GM18507 (cell line): ENCODE data around the gene WDR7.

ENCODE experiments used
- DNase-seq: peaks from one replicate; pipeline ENCODE4 v3.0.0; 2011; ENCODE audit warnings: low read depth; ENCODE audit not compliant: insufficient read length; ENCODE audit errors: extremely low spot score
- FAIRE-seq: peaks from 2 replicates; lab custom pipeline; 2011; peaks lifted over from hg19 to GRCh38; lab: Jason Lieb, UNC

Gene WDR7

DNA sequence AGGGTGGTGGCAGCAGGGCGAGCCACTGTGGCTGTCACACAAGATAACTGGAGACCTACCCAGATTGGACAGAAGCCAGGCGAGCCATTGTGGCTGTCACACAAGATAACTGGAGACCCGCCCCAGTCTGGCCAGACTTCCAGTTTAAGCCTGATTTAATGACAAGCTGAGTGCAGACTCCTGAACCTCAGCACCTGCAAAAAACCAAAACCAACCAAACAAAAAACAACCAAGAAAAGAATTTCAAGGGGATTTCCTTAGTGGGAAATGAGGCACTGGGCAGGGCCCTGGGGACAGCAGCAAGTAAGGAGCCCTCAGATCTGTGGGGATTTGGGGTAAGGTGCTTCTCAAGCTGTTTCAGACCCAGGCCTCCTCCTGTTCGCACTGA, 400.5 kb downstream of the WDR7 start:
- DNase-seq (no peak), FAIRE-seq (peak; percentile 82)

DNA sequence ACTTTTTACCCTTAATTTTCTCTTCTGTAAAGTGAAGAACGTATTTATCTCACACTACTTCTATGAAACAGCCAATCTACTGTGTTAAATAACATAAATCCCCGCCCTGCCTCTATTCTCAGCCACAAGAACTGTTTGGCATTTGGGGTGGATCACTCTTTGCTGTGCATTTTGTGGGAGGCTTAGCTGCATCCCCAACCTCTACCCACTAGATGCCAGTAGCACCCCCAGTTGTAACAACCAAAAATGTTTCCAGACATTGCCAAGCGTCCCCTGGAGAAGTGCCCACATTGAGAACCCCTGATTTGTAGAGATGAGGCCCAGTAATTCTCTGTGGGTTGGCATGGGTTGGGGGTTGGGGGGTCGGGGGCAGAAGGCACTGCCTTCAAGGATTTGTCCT, 401.0 kb downstream of the WDR7 start:
- FAIRE-seq (no peak), DNase-seq (no peak)

DNA sequence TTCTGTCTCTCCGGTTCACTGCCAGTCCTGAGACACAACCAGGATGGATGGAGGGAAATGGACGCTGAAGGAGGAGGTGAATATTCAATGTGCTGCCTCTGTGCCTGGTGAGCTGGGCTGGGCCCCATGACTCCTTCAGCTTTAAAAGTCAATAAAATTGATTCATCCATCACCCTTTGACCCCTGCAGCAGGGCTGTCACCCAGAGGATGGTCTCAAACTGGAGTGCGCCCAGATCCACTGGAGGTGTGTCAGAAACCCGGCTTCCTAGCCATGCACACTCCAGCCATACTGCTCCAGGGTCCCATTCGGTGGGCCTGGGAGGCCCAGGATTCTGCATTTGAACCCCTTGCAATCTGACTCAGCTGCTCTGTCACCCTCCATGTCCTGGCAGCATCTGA, 401.6 kb downstream of the WDR7 start:
- FAIRE-seq (no peak), DNase-seq (no peak)

DNA sequence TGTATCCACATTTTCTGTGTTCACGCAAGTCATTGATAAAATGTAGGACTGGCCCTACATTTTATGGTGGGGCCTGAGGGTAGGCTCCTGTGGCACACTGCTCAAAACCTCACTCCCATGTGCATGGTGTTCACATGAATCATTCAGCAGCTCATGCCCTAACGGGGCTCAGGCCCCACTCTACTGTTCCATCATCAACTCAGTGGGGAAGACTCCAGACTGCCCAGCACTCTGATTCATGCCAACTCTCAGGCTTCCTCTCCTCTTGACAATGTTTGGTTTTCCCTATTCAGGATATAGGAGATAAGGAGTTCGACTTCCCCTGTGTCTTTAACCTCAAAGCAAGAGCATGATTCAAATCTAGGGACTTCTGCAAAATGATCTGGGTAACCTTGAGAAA, 403.7 kb downstream of the WDR7 start:
- DNase-seq, result no peak
- FAIRE-seq, result no peak

DNA sequence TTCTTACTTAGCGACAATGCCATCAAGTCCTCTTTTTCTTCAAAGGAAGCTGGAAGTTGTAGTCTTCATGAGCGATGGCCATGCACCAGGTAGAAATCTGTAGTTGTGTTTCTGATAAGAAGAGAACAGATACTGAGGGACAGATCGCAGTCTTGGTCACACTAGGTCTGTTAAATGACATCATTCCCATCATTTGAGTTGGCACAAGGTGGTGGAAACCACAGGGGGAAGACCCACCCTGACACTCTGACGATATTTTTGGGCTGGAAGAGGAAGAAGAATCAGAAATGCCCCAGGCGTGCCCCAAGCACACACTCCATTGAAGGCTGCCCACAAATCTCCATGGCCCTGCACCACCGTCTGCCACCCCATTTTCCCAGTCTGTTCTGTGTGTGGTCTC, 406.7 kb downstream of the WDR7 start:
- DNase-seq, result no peak
- FAIRE-seq, result peak; percentile 79

DNA sequence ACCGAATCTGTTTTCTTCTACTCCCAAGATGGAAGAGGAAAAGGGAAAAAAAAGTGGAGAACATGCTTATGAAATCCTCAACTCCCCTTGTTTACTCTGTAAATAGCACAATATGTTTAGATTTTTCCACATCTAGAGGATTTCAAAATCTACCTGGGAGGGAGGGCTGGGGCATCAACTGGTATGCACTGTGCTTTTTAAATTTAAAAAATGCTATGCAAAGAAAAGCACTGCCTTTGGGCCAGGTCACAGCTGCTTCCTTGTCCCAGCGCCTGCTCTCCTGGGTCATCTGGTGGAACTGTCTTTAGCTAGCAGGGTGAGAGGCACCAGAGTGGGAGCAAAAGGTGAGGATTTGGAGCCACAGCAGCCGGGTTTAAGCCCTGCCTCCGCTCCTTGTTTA, 407.6 kb downstream of the WDR7 start:
- no peak for FAIRE-seq
- DNase-seq, result no peak

DNA sequence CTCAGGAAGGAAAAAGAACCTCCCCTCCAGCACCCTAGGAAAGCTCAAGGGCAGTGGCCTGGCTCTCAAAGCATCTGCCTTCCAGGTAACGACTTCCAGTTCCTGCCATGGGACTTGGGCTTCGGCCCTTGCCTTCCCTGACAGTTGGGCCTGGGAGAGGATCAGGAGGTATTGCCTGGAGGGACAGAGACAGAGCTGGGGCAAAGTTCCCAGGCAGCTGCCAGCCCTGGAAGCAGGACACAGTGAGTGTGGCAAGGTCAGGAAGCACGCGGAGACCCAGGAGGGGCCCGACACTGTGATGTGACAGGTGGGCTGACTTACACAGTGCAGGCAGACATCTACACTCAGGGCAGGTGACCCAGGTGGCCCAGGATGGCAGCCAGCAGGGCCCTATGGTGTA, 408.2 kb downstream of the WDR7 start:
- FAIRE-seq (no peak), DNase-seq (no peak)

DNA sequence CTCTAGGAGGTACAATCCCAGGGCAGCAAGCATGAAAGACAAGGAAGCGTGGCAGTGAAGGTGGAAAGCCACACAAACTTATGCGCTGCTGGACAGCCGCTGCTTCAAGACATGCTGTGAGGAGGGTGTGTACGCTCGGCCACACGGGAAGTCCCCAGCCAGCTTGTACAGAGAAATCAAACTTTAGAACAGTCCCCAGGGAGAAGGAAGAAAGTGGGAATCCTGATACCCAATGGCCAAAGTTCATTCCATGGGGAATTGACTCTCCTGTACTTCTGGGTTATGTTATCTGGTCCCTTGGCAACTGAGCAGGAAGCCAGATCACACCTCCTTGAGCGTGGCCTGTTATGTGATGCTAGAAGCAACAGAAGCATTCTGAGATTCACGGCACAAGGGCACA, 409.7 kb downstream of the WDR7 start:
- no peak for DNase-seq
- no peak for FAIRE-seq

DNA sequence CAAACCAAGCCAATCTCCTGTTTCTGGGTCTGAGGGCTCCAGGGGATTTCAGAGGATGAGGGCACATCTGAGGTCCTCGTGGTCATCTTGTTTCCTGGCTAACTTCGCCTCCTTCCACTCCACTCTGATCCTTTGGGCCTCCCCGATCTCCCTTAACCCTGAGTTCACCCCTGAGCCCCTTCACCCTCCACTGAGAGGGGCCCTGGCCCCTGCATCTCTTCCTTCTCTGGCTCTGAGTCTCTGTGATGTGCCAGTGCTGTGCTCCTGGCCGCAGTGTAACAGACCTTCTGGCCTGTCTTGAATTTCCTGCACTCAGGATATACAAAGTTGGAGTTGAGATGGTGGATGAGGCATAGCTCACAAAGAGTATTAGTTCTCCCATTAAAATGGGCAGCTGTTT, 411.0 kb downstream of the WDR7 start:
- FAIRE-seq (no peak), DNase-seq (no peak)

DNA sequence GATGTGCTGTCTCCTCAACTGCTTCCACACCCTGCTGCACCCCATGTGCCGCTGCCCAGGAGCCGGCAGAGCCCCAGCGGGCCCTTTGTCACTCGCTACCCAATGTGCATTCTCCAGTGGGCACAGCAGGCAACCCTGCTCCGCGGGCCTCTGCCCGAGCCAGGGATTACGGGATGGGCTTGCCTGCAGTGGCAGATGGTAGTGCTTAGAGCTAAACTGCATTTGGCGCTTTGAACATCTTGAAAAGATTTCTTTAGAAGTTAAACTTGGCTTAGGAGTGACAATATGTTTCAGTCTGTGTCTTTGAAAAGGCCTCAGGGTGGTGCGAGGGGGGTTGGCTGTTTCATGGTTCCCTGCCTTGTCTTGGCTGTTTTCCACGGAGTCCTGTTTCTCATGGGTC, 411.7 kb downstream of the WDR7 start:
- FAIRE-seq (no peak), DNase-seq (no peak)

DNA sequence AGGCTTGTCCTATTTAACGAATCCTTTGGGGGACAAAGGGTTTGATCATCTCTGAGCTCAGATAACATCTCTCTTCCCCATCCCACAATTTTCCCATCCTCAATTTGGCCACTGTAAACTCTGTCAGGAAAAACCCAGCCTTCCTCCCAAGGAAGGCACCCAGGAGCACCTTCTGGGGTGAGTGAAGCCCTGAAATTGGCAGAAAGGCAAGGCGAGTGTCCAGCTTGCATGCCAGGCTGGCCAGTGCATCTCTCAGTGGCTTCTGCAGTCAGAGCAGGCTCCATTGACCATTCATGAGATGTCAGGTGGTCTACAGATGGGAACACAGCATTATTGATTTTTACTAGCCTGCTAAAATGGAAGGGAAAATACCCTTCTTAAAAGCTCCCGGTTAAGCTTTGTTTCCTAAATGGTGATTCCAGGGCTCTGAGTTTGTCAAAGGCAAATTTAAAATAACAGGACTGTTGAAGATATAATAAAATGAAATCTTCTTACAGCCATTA, 412.5 kb downstream of the WDR7 start:
- FAIRE-seq, result no peak

DNA sequence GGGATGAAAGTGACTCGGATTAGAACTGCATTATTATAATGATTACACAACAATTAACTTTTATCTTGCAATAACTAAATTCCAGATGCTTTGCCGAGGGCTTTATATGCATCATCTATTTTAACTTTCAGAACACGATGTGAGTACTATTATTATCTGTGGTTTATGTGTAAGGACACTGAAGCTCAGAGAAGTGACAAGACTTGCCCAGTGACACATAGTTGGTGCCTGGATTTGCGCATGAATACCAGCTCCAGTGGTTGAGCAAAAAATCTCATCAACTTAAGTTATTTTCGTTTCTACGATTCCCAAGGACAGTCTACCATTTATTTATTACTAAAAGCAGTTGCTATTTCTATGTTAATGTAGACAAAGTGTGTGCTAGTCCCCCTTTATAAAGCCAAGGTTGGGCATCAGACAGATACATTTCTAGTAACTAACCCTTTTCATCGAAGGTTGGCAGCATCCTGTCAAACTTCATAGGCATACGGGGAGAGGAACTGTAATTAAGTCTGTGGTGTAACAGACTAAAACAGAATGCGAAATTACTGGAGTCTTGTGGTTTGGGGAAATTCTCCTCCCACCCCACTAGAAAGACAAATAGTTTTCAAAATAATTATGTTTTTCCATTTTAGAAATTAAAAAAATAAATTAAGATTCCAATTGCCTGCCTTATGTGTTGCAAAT, 422.5 kb downstream of the WDR7 start:
- peak; percentile 41 for FAIRE-seq
- DNase-seq, result no peak

More for the DNA sequence above, 412.5 kb downstream of the WDR7 start:
- no peak for DNase-seq

DNA sequence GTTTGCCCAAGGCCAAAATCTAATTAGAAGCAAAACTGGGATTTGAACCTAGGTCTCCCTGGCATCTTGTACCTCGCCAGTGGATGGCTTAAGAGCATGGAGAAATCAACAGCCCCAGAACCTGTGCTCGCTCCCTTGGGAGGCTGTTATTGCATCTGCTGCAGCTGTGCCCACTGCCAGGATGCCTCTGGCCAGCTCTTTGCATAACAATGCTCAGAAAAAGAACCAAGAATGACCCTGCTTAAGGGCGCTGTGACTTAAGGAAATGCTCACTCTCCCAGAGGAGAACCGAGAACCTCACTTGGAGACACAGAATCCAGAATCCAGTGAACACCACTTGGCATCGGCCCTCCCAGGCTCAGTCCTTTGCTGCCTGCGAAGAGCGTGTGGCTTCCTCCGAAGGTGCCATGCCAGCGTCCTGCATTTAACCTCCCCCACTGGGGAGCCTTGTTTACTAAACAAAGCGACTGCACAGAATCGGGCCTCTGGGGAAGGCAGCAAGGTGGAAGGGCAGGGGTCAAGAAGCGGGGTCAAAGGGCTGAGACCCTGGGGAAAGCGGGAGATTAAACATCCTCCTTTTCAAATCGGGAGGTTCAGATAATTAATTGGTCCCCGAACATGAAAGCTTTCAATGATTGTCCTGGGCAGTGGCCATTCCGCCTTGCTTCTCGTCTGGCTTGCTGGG, 424.7 kb downstream of the WDR7 start:
- no peak for DNase-seq
- FAIRE-seq, result no peak

DNA sequence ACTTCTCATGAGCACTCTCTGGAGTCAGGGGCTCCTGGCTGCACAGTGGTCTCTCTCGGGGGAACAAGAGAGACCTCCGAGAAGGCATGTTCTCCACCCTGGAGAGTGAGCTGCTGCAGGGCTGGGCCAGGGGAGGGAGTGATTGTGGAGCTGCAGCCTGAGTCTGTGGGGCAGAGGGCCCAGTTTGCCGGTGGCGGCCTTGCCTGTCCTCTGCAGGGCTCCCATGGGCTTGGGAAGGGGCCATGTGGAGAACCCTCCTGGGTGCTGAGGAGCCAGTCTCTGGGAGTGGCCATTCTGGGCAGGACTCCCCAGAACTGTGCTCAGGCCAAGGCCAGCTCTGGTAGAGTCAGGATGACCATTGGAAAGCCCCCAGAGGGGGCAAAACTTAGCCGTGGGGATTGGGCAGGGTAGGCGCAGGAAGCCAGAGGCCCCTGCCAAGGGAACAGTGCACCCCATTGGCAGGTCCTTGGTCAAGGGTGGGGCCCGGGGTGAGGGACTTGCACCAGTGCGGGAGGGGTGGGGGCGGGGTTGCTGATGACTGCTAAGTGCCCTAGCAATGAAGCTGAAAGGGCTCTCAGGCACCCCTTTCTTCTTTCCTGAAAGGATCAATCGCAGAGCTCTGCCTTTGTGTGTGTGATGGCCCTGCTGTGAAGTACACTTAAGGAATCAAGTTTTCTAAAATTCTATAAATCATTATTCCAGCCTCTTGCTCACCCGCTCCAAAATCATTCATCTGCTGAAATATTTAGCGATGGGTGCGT, 426.0 kb downstream of the WDR7 start:
- FAIRE-seq (peak; percentile 41), DNase-seq (no peak)

DNA sequence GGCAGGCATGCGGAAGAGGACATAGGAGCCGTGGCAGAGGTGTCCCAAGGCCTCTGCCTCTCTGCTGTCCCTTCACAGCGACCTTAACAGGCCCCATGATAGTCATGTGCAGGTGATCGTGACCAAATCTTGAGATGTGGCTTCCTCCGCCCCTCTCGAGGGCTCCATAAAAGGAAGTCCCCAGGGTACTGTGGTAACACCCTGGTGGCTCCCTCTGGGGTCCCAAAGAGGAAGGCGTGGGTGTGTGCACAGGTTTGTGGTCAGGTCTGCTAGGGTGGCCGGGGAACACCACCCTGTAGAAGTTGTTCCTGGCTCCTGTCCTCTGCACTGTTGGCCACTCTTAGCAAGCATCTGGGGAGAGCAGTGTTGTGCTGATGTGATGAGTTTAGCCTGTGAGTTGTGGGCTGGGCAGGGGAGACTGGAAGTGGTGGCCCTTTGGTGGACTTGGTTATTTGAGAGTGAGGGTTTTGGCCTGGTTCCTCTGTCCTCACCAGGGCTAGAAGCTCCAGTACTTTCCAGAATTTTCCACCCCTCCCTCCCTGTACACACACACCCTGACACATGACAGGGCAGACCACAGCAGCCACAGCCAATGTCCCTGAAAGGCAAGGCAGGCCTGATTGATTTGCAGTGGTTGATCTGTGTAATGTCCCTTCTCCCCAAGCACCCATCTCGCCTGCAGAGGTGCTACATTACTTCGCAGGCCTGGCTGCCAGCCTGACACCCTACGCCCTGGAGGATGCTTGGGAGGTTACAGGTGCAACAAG, 426.8 kb downstream of the WDR7 start:
- peak; percentile 100 for FAIRE-seq

DNA sequence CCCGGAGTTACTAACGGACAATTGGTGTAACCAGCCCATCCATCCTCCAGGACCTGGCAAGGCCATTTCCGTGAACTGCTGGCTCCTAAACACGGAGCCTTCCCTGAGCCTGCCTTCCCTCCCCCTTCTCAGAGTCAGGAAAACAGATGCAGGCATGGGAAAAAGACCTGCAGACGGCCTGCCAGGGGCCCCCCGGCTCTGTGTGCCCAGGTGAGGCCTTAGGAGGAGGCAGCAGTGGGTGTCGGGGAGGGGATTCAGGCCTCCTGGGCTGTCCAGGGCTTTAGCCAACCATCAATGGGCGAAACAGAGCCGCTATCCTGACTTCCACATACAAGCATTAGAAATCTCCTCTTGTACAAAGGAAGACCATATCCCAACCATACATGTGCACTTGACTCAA, 427.5 kb downstream of the WDR7 start:
- FAIRE-seq (peak; percentile 5), DNase-seq (no peak)

More for the DNA sequence above, 426.8 kb downstream of the WDR7 start:
- peak; percentile 64 for DNase-seq

DNA sequence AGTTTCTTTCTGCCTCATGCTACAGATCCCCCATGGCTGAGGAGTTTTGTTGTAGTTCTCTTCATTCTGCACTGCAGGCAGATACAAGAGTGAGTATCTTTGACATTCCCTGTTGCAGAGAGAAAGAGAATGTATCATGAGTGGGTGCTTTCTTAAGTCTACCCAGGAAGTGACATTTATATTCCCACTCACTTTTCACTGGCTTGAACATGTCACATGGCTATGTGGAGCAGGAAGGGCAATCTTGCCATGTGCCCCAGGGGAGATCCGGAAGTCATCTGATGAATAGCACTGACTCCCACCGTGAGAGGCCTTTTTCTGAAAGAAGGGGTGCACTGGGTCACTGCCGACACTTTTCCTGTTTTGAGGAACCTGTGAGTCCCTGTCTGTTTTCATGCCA, 429.3 kb downstream of the WDR7 start:
- FAIRE-seq (no peak), DNase-seq (no peak)

DNA sequence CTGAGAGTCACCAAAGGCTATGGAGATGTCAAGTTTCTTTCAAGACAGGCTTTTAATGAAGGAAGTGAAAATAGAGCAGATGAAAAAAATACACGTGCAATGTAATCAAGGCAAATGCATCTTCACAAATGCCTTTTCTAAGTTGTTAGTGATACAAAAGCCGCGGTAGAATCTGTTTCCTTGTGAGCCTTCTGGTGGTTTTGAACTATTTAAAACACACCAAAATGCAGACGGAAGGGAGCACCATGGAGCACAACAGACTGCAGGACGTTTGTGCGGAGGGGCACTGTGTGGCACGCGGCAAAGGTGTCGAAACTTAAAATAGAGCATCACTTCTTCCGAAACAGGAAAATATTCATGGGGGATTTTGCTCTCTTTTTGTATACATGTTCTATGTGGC, 430.7 kb downstream of the WDR7 start:
- DNase-seq (no peak), FAIRE-seq (peak; percentile 46)

DNA sequence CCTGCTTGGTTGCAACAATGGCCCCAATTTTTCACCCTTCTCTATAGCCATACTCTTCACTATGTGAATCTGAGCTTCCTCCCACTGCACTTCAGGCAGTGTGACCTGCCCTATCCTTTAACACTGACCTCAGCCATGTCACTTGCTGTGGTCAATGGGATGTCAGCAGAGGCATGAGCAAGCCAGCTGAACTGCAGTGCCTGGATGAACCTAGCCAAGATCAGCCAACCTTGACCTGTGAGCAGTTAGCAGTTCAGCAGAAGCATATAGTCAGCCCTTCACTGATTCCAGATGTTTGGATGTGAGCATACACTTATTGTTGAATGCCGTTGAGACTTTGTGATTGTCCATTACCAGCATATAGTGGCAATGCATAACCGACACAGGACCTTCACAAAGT, 432.3 kb downstream of the WDR7 start:
- peak; percentile 72 for FAIRE-seq
- no peak for DNase-seq
